HFF-Myc (cell line): Measurements from ENCODE around the gene TSTD2.
A peak's percentile ranks its signal among the peaks of the same experiment; 100 is the strongest.

ENCODE experiments used
- DNase-seq: peaks from one replicate; pipeline ENCODE4 v3.0.0-alpha.2; 2011; ENCODE audit warnings: low read depth; ENCODE audit errors: extremely low read depth
- H3K4me3 ChIP-seq: replicated peaks from 2 replicates; pipeline ENCODE4 v1.5.1; 2011; ENCODE audit warnings: low read depth, mild to moderate bottlenecking, control low read depth, low read length
- CTCF ChIP-seq: IDR thresholded peaks from 2 replicates; pipeline ENCODE4 v1.5.1; 2012; ENCODE audit warnings: mild to moderate bottlenecking, low read depth, low read length, control low read depth; ENCODE audit errors: missing control alignments

Gene TSTD2

GRCh38 chr9:97632985-97633858 is at the start of gene TSTD2, which contains the start of gene NCBP1:
TSTD2 (minus strand) TSS chr9:97633368; CDS start chr9:97627562, 5,806 bp downstream.
NCBP1 (plus strand) TSS chr9:97633821; CDS start chr9:97633882, 61 bp downstream.
- H3K4me3 ChIP-seq, result peak within 1 kb of the TSS; percentile 91
- no peak for TF ChIP-seq CTCF
- peak; percentile 87 for DNase-seq

GRCh38 chr9:97682242-97682641 is 49.1 kb upstream of the TSTD2 start:
- TF ChIP-seq CTCF, result no peak
- DNase-seq, result no peak
- H3K4me3 ChIP-seq, result no peak overlapping the region

GRCh38 chr9:97675655-97676054 is 42.5 kb upstream of the TSTD2 start:
- no peak for DNase-seq
- TF ChIP-seq CTCF, result no peak
- no peak overlapping the region for H3K4me3 ChIP-seq

- no peak for DNase-seq
- H3K4me3 ChIP-seq, result no peak overlapping the region
- no peak for TF ChIP-seq CTCF
Measured at GRCh38 chr9:97673922-97674321, 40.8 kb upstream of the TSTD2 start.

- H3K4me3 ChIP-seq, result no peak overlapping the region
- TF ChIP-seq CTCF, result no peak
- no peak for DNase-seq
Measured at GRCh38 chr9:97672403-97672802, 39.2 kb upstream of the TSTD2 start.

- TF ChIP-seq CTCF, result no peak
- H3K4me3 ChIP-seq, result no peak overlapping the region
- DNase-seq, result no peak
Measured at GRCh38 chr9:97670586-97670985, 37.4 kb upstream of the TSTD2 start.

GRCh38 chr9:97668485-97668884 is 35.3 kb upstream of the TSTD2 start:
- H3K4me3 ChIP-seq, result no peak overlapping the region
- DNase-seq, result no peak
- TF ChIP-seq CTCF, result no peak
